H7 (cell line): ENCODE results near the gene TMEM269. TPM values are rescaled to one million over a fixed set of nuclear protein-coding genes. Genes with fewer than 3 reads are reported as not detected.
A peak's percentile ranks its signal among the peaks of the same experiment; 100 is the strongest.

Source experiments
- DNase-seq: peaks from one replicate; pipeline ENCODE4 v3.0.0; 2012
- H3K27me3 ChIP-seq: 2 replicates; pipeline ENCODE4 v1.6.0; 2011; ENCODE audit warnings: mild to moderate bottlenecking, low read length; ENCODE audit not compliant: control insufficient read depth, insufficient read depth
- H3K36me3 ChIP-seq: replicated peaks from 2 replicates; pipeline ENCODE4 v1.5.1; 2011; ENCODE audit warnings: low read length; ENCODE audit not compliant: control insufficient read depth, insufficient read depth
- H3K4me3 ChIP-seq: 2 replicates; pipeline ENCODE4 v1.5.1; 2011; ENCODE audit warnings: low read depth, mild to moderate bottlenecking, control low read depth, low read length, moderate library complexity; ENCODE audit not compliant: insufficient read depth
- total RNA-seq: library from RNA; depleted of rRNA; stranded (reverse); fragments of >200 nt; shearing (Covaris generic); gene quantifications from 2 replicates; pipeline ENCODE4 v1.2.3, GENCODE V29; 2014

The TMEM269 gene
- total RNA-seq, 1 experiment from 2014 or later = 1.1 TPM

DNA sequence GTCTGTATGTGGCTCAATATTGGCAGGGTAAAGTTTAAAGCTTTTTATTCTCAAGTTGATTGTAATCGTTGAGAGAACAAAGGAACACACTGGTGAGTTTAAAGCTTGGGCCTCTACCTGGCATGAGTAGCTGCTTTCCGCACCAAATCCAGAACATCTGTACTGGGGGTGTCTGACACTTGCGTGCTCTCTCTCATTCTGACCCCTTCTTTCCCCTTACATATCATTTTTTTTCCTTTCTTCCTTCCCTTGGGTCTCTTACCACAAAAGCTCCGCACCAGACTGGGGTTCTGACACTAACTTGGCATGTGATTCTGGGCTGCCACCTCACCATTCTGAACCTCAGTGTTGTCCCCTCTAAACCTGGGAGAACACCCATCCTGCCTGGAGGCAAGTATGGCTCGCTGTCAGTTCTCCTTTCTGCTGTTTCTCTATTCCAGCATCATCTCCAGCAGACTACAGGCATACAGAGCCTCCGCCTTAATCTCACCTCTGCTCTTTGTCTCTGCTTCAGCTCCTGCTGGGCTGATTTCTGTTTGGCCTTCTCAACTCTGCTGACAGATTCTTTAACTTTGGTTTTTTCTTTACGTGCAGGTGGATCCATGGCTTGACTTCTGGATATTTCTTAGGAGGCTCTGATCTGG is 31.3 kb downstream of the TMEM269 start:
- Histone ChIP-seq H3K27me3 (no peaks in the 10 kb centered on the region), H3K4me3 (peak overlapping the region; percentile 69), H3K36me3 (no peaks in the 10 kb centered on the region)
- DNase-seq = no peak

GRCh38 chr1:42816585-42817439 is 32.0 kb downstream of the TMEM269 start, which contains the start of the genes ERMAP and SVBP:
Gene ERMAP, plus strand, starts transcription at chr1:42817122. Its CDS starts 13,327 bp downstream, at chr1:42830449.
Gene SVBP, minus strand, starts transcription at chr1:42817397. Its CDS starts 853 bp downstream, at chr1:42816544.
- Histone ChIP-seq H3K27me3 (no peaks in the 10 kb centered on the region), H3K4me3 (peak within 1 kb of the TSS; percentile 69), H3K36me3 (no peaks in the 10 kb centered on the region)
- DNase-seq = peak; percentile 99

DNA sequence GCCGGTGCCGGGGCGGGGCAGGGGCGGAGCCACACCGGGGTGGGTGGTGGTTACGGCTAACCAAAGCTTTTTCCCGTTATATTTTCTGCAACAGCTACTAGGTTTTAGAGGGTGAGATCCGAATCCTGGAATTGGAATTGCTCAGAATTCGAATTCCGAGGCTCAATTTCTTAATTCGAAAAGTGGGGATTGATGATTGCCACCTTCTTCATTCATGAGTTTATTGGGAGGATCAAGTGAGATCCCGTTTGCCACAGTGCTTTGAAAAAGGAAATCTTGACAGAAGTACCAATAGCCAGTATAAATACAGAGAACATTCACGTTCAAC is 32.6 kb downstream of the TMEM269 start:
- Histone ChIP-seq H3K27me3 (no peaks in the 10 kb centered on the region), H3K4me3 (peak overlapping the region; percentile 19; the same call in 1 of the 2 replicates), H3K36me3 (no peaks in the 10 kb centered on the region)
- no peak for DNase-seq

DNA sequence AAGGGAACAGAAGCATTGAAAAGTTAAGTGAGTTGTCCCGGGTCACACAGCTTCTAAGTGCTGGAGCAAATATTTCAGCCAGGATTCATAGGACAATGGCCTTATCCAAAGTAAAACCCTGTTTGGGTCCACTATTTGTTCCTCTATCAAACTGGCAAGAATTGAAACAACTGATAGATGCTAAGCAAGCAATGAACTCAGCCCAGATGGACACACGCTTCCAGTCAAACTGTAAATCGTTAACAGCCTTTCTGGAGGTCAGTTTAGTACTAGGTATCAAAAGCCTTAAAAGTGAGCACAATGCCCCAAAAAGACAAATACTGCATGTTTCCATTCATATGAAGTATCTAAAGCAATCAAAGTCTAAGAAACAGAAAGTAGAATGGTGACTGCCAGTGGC is 33.2 kb downstream of the TMEM269 start:
- no peaks in the 10 kb centered on the region for H3K27me3 ChIP-seq
- no peak for DNase-seq
- no peaks in the 10 kb centered on the region for H3K36me3 ChIP-seq
- no peak overlapping the region for H3K4me3 ChIP-seq

DNA sequence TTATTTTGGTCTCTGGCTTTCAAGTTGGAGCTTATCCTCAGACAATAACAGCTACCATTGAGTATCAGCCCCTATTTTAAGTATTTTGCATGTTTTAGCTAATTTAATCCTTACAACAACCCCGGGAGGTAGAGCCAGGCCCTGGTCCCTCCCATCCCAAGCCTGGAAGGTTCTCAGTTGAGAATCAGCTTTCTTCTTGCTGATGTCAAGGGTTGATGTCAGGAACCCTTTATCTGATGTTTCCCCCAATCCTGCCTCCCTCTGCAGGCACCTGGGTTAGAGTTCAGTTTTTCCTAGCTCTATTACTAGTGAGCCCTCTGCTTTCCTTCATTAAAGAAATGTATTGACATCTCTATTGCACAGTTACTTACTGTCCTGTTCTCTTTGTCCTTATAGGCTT is 36.0 kb downstream of the TMEM269 start:
- H3K27me3 ChIP-seq = no peaks in the 10 kb centered on the region
- no peak overlapping the region for H3K4me3 ChIP-seq
- H3K36me3 ChIP-seq = no peaks in the 10 kb centered on the region
- peak; percentile 39 for DNase-seq

DNA sequence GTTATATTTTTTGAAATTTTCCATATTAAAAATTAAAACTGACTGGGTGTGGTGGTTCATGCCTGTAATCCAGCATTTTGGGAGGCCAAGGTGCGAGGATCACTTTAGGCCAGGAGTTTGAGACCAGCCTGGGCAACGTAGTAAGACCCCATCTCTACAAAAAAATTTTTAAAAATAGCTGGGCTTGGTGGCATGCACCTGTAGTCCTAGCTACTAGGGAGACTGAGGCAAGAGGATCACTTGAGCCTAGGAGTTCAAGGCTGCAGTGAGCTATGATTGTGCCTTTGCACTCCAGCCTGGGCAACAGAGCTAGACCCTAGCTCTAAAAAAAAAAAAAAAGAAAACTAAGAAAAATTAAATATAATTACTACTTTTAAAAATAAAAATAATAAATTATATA is 36.9 kb downstream of the TMEM269 start:
- H3K4me3 ChIP-seq = no peak overlapping the region
- H3K27me3 ChIP-seq = no peaks in the 10 kb centered on the region
- DNase-seq = no peak
- no peaks in the 10 kb centered on the region for H3K36me3 ChIP-seq

DNA sequence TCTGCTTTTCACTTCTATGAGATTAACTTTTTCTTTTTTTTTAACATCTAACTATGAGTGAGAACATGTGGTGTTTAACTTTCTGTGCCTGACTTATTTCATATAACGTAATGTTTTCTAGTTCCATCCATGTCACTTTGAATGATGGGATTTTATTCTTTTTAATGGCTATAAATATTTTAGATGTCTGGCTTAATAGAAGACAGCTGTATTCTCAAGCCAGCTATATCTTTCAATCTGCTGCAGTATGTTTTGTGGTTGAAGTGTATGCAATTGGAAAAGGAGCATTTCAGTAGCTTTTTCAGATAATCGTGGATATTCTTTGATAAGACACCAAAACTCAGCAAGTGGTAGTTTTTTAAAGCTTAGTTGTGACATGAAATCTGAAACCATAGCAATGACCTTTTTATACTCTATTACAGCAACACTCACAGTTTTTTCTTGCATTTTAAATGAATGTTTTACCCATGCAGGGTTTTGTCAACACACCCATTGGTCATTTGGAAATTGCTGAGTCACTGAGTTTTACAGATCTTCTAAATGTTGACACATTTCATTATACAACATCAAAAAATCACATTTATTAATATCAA is 38.1 kb downstream of the TMEM269 start:
- H3K4me3 ChIP-seq = no peak overlapping the region
- no peak for DNase-seq
- H3K27me3 ChIP-seq = no peaks in the 10 kb centered on the region
- no peaks in the 10 kb centered on the region for H3K36me3 ChIP-seq

- Histone ChIP-seq H3K36me3 (no peaks in the 10 kb centered on the region), H3K27me3 (no peaks in the 10 kb centered on the region), H3K4me3 (no peak overlapping the region)
- DNase-seq = no peak
Observed at GRCh38 chr1:42824481-42825035, 39.8 kb downstream of the TMEM269 start.

- Histone ChIP-seq H3K4me3 (no peak overlapping the region), H3K27me3 (no peaks in the 10 kb centered on the region), H3K36me3 (no peaks in the 10 kb centered on the region)
- DNase-seq = peak; percentile 41
Observed at GRCh38 chr1:42825036-42825851, 40.5 kb downstream of the TMEM269 start.

- Histone ChIP-seq H3K36me3 (no peaks in the 10 kb centered on the region), H3K27me3 (no peaks in the 10 kb centered on the region), H3K4me3 (no peak overlapping the region)
- DNase-seq = peak; percentile 44
Observed at GRCh38 chr1:42830631-42831030, 45.8 kb downstream of the TMEM269 start.

- Histone ChIP-seq H3K36me3 (no peaks in the 10 kb centered on the region), H3K27me3 (no peaks in the 10 kb centered on the region), H3K4me3 (no peak overlapping the region)
- DNase-seq = no peak
Observed at GRCh38 chr1:42831273-42831672, 46.5 kb downstream of the TMEM269 start.

DNA sequence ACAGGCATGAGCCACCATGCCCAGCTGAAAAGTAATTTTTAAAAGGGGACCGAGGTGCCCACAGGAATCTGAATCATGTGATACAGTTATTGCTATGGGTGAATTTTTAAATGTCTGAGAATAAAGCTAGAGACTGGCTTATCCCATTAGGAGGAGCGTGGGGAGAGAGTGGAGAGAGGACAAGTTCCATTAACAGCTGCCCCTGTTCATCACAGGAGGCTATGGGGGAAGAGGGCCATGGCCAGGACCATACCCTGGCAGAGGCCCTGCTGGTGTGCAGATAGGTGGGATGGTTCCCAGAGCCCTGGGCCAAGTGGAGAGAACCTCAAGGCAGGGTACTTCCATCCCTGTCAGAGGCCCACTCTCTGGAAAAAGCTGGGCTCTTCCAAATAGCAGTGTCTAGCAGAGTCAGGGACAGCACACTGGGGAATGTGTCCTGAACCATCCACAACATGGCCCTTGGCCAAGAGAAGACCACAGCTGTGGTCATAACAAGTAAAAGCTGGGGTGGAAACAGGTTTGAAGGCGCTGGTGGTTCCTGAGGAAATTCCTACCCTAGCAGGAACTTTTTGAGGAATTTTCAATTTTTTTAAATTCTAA is 48.0 kb downstream of the TMEM269 start:
- no peaks in the 10 kb centered on the region for H3K27me3 ChIP-seq
- no peak overlapping the region for H3K4me3 ChIP-seq
- H3K36me3 ChIP-seq = no peaks in the 10 kb centered on the region
- no peak for DNase-seq

GRCh38 chr1:42833981-42834380 is 49.2 kb downstream of the TMEM269 start:
- H3K4me3 ChIP-seq = no peak overlapping the region
- no peaks in the 10 kb centered on the region for H3K27me3 ChIP-seq
- DNase-seq = no peak
- H3K36me3 ChIP-seq = no peaks in the 10 kb centered on the region

- DNase-seq = no peak
- Histone ChIP-seq H3K27me3 (no peaks in the 10 kb centered on the region), H3K4me3 (no peak overlapping the region), H3K36me3 (no peaks in the 10 kb centered on the region)
Observed at GRCh38 chr1:42834803-42835202, 50.0 kb downstream of the TMEM269 start.
